DOHH2 (cell line): ENCODE results near the gene TIMP1.

Source experiments
- H3F3A ChIP-seq: fragments of 200-600 bp; sonication (generic), shearing (Covaris generic); 2 replicates; pipeline ENCODE4 v1.6.0; 2016; ENCODE audit warnings: antibody characterized with exemption, mild to moderate bottlenecking; ENCODE audit not compliant: control insufficient read depth, insufficient read depth
- H3K27ac ChIP-seq: fragments of 200-600 bp; sonication (generic); 2 replicates; pipeline ENCODE4 v1.5.1; 2014; ENCODE audit warnings: low read depth, mild to moderate bottlenecking, low read length, moderate library complexity
- H3K27me3 ChIP-seq: fragments of 200-600 bp; sonication (generic); 2 replicates; pipeline ENCODE4 v1.6.1; 2014; ENCODE audit warnings: mild to moderate bottlenecking, low read length, mixed read lengths; ENCODE audit not compliant: control insufficient read depth
- H3K36me3 ChIP-seq: fragments of 200-600 bp; sonication (generic); 2 replicates; pipeline ENCODE4 v1.6.1; 2014; ENCODE audit warnings: mild to moderate bottlenecking, low read length, moderate library complexity, mixed read lengths; ENCODE audit not compliant: control insufficient read depth
- H3K4me1 ChIP-seq: fragments of 200-600 bp; sonication (generic); 2 replicates; pipeline ENCODE4 v1.6.1; 2014; ENCODE audit warnings: mild to moderate bottlenecking, low read length, mixed read lengths; ENCODE audit not compliant: control insufficient read depth
- H3K4me2 ChIP-seq: fragments of 200-600 bp; sonication (generic); 2 replicates; pipeline ENCODE4 v1.6.0; 2014; ENCODE audit warnings: mild to moderate bottlenecking, low read length, moderate library complexity
- H3K4me3 ChIP-seq: fragments of 200-600 bp; sonication (generic); 2 replicates; pipeline ENCODE4 v1.5.1; 2014; ENCODE audit warnings: mild to moderate bottlenecking, low read length, mixed read lengths
- H3K79me2 ChIP-seq: fragments of 200-600 bp; sonication (generic); 2 replicates; pipeline ENCODE4 v1.6.1; 2014; ENCODE audit warnings: mild to moderate bottlenecking, low read length, mixed read lengths; ENCODE audit not compliant: control insufficient read depth
- H3K9me2 ChIP-seq: fragments of 200-600 bp; sonication (generic); replicated peaks from 2 replicates; pipeline ENCODE4 v1.6.1; 2014; ENCODE audit warnings: mild to moderate bottlenecking, low read length, mixed read lengths; ENCODE audit not compliant: control insufficient read depth
- H3K9me3 ChIP-seq: fragments of 200-600 bp; sonication (generic); 2 replicates; pipeline ENCODE4 v1.6.1; 2014; ENCODE audit warnings: antibody characterized with exemption, low read length, mixed read lengths; ENCODE audit not compliant: control insufficient read depth, insufficient read depth
- H4K20me1 ChIP-seq: fragments of 200-600 bp; sonication (generic); 2 replicates; pipeline ENCODE4 v1.6.0; 2014; ENCODE audit warnings: low read depth, mild to moderate bottlenecking, antibody characterized with exemption, low read length, moderate library complexity; ENCODE audit not compliant: control insufficient read depth, insufficient read depth
- CTCF ChIP-seq: fragments of 200-600 bp; sonication (generic); IDR thresholded peaks from one replicate; pipeline ENCODE4 v1.5.1; 2014; ENCODE audit warnings: antibody characterized with exemption, mild to moderate bottlenecking, low read depth, low read length; ENCODE audit not compliant: poor library complexity, severe bottlenecking
- EZH2phosphoT487 ChIP-seq: fragments of 200-600 bp; sonication (generic); IDR thresholded peaks from 2 replicates; pipeline ENCODE4 v1.6.1; 2017; ENCODE audit warnings: borderline replicate concordance, mild to moderate bottlenecking, antibody characterized with exemption, low read length, moderate library complexity, mixed read lengths

TIMP1 gene

GRCh38 chrX:47632666-47633065, 50.4 kb downstream of the TIMP1 start:
- TF ChIP-seq CTCF (no peak), EZH2phosphoT487 (no peak)
- H3K9me3 ChIP-seq: no peaks in the 10 kb centered on the region

GRCh38 chrX:47633689-47634590, 51.7 kb downstream of the TIMP1 start:
- no peak overlapping the region for H3K4me3 ChIP-seq
- no peaks in the 10 kb centered on the region for H3K79me2 ChIP-seq
- no peak overlapping the region for H3K27ac ChIP-seq
- H4K20me1 ChIP-seq: no peaks in the 10 kb centered on the region
- no peaks in the 10 kb centered on the region for H3F3A ChIP-seq
- TF ChIP-seq EZH2phosphoT487 (no peak), CTCF (no peak)
- H3K9me2 ChIP-seq: no peaks in the 10 kb centered on the region
- no peaks in the 10 kb centered on the region for H3K9me3 ChIP-seq
- peaks cover 14% of the 10 kb centered on the region for H3K4me1 ChIP-seq
- no peak overlapping the region for H3K4me2 ChIP-seq
- H3K27me3 ChIP-seq: no peaks in the 10 kb centered on the region
- peaks cover 7% of the 10 kb centered on the region for H3K36me3 ChIP-seq

More at GRCh38 chrX:47632666-47633065, 50.4 kb downstream of the TIMP1 start:
- Histone ChIP-seq H3K27me3 (no peaks in the 10 kb centered on the region), H3F3A (no peaks in the 10 kb centered on the region), H3K4me1 (peaks cover 15% of the 10 kb centered on the region), H3K27ac (no peak overlapping the region), H3K4me2 (no peak overlapping the region), H3K9me2 (no peaks in the 10 kb centered on the region), H3K4me3 (no peak overlapping the region), H4K20me1 (no peaks in the 10 kb centered on the region), H3K36me3 (no peaks in the 10 kb centered on the region; the same call in 1 of the 2 replicates), H3K79me2 (no peaks in the 10 kb centered on the region)

- H3K9me3 ChIP-seq: no peaks in the 10 kb centered on the region
- H4K20me1 ChIP-seq: no peaks in the 10 kb centered on the region
- peaks cover 5% of the 10 kb centered on the region for H3K4me1 ChIP-seq
- H3K27ac ChIP-seq: no peak overlapping the region
- no peaks in the 10 kb centered on the region for H3K27me3 ChIP-seq
- H3K36me3 ChIP-seq: peaks cover 13% of the 10 kb centered on the region
- no peak overlapping the region for H3K4me3 ChIP-seq
- no peaks in the 10 kb centered on the region for H3K79me2 ChIP-seq
- no peak overlapping the region for H3K4me2 ChIP-seq
- no peaks in the 10 kb centered on the region for H3K9me2 ChIP-seq
- H3F3A ChIP-seq: no peaks in the 10 kb centered on the region
- TF ChIP-seq CTCF (no peak), EZH2phosphoT487 (no peak)
These were observed 52.8 kb downstream of the TIMP1 start for GRCh38 chrX:47634871-47635575.
